Activated T-cell treated with anti-CD3 and anti-CD28 coated beads for 24 hours (primary cell): ENCODE data around the gene PRKAR1B.

Experiments
- DNase-seq: peaks from one replicate; pipeline ENCODE4 v3.0.0-alpha.2; 2020; ENCODE audit warnings: low read depth

Gene PRKAR1B

GRCh38 chr7:586494-586893 lies 140.6 kb downstream of the PRKAR1B start:
- no peak for DNase-seq

- no peak for DNase-seq
Measured at GRCh38 chr7:585873-586272, 141.2 kb downstream of the PRKAR1B start.

DNA sequence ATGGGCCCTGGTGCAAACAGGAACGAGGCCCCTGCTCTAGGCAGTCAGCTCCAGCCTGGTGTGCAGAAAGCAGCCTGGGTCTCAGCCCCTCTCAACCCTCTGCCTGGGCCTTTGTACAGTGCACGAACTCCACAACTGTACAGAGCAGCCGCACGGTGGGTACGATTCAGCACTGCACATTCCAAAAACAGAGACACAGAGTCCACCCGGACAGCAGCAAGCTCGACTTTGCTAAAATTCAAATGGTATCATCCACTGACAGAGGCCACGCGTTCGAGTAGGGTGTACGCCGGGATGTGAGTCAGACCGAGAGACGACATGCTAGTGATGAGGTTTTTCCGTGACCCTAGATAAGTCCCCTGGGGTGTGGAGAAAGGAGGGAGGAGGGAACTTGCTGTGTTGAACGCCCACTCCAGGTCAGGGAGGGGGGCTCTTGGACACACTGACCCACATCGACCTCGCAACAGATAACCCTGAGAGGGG lies 141.8 kb downstream of the PRKAR1B start:
- peak; percentile 69 for DNase-seq

GRCh38 chr7:584820-585219 lies 142.3 kb downstream of the PRKAR1B start:
- DNase-seq = no peak

DNA sequence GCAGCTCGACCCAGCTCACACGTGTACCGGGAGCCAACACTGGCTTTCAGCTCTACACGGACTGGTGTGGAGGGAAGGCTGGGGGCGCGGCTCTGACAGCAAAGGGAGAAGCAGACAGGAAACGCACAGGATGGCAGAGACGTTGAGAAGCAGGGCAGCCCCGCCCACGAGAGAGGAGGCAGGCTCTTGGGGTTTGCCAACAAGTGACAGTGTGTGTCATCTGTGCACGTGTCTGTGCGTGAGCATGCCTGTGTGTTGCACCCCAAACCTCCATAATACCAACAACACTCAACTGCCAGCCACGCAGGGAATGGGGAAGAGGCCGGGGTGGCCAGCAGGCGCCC lies 143.0 kb downstream of the PRKAR1B start:
- peak; percentile 84 for DNase-seq

GRCh38 chr7:583410-584121 lies 143.5 kb downstream of the PRKAR1B start:
- no peak for DNase-seq

DNA sequence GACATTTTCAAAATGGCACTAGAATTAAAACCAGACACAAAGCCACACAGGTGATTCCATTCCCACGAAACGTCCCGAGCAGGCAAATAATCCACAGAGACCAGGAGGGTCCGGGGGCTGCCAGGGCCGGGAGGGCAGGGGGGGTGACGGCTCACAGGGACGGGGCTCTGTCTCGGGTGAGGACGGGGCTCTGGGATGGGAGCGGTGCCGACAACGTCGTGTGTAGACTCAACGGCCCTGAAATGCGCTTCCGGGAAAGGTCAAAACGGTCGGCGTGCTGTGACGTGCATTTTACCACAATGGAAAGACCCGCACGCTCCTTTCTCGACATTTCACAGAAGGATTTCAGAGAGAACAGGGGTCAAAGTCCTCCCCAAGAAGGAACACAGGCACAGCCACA lies 144.2 kb downstream of the PRKAR1B start:
- DNase-seq = no peak

DNA sequence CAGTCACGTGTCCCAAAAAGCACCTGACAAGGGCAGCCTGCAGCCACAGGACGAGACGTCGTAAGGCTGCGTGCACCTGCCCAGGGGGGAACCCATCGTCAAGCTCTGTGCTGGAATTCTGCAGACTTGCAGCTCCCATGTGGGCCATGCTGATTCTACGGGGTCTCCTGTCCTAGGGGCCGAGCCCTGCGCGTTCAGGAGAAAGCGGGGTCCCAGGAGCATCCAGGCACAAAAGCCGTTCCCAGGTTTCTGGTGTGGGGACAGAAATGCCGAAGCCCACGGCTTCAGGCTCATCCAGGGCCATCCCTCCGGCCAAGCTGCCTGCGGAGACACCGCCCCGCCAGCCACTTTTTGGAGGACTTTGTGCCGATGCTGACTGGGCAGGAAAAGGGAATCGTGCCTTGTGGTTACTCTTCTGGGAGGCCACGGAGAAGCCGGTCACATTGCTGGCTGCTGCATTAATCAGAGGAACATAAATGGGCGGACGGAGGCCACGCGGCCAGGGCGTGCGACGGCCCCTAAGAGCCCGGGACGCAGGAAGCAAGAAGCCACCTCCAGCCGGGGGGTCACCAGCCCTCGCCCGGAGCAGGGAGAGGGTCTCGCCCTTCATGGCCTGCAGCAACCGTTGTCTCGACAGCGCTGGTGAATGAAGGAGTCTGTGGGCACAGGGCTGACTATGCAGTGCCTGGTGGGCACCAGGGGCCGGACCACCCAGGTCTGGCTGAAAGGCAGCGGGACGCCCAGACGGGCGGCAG lies 144.8 kb downstream of the PRKAR1B start:
- no peak for DNase-seq

DNA sequence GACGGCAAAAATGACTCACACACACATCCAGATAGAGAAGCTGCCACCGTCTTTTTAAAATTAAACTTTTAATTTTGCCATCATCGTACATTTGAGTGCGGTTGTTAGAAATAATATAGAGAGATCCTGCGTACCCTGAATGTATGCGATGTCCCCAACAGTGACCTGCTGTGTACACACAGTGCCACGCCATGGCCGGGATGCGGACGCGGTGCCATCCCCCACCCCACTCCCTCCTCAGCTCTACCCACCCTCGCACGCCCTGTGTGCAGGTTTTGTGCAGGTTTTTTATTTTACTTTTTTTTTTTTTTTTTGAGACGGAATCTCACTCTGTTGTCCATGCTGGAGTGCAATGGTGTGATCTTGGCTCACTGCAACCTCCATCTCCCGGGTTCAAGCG lies 148.7 kb downstream of the PRKAR1B start:
- DNase-seq = no peak

GRCh38 chr7:577741-578370 lies 149.2 kb downstream of the PRKAR1B start:
- no peak for DNase-seq

DNA sequence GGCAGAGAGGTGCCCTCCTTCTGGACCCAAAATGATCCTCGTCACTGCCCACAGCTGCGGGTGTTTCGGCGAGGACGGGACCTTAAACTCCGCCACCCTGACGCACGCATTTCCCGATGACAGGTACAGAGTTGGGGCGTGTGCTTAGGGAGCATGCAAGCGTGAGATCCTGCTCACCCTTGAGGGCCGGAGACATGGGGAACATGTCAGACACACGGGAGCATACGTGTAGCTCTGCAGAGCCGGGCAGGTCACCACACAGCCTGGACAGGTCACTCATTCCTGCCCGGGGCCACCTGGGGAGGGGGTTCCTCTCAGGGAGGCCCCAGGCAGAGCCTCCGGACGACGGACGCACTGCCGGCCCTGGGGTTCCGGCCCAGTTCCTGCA lies 149.8 kb downstream of the PRKAR1B start:
- DNase-seq = no peak

DNA sequence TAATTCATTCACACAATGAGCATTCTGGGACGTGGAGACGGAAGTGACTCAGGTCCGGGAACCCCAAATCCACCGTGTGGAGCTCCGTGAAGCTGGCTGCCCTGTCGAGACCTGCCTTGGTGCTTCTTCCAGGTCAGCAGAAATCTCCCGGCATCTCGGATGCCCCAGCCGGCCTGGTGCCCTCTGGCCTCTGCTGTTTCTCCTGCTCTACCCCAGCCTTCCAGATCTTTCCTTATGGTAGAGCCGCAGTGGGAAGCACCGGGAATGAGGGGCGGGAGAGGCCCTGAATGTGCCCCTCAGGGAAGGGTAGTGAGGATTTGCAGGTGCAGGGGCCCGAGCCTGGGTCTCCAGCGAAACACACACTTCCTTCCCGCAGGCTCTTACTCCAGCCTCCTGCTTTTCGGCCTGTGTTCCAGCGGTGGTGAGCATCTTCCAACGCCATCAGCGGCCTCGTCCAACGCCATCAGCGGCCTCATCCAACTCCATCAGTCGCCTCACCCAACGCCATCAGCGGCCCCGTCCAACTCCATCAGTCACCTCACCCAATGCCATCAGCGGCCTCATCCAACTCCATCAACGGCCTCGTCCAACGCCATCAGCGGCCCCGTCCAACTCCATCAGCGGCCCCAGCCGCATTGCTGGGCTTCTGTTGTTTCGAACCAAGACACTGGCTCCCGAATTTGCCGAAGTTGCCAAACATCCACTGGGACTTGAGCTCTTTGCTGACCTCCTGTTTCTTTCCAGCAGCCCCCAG lies 150.4 kb downstream of the PRKAR1B start:
- no peak for DNase-seq

DNA sequence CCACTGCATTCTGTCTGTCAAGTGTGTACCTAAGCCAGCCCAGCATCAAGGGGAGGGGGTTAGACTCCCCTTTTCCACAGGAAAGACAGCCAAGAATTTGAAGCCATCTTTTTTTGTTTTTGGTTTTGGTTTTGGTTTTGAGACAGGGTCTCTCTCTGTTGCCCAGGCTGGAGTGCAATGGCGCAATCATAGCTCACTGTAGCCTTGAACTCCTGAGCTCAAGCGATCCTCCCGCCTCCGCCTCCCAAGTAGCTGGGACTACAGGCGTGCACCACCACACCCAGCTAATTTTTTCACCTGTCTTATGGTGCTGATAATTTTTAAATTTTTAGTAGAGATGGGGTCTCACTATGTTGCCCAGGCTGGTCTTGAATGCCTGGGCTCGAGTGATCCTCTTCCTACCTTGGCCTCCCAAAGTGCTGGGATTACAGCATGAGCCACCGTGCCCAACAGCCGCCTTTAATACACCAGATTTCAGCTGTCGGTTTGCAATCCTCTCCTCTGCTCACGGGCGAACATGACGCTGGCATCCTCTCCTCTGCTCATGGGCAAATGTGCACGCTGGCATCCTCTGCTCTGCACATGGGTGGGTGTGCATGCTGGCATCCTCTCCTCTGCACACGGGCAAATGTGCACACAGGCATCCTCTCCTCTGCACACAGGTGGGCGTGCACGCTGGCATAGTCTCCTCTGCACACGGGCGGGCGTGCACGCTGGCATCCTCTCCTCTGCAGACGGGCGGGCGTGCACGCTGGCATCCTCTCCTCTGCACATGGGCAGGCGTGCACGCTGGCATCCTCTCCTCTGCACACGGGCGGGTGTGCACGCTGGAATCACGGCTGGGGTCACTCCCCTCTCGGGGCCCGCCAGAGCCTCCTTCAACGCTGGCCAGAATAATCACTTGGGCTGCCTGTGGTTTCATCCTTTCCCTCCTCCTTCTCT lies 151.4 kb downstream of the PRKAR1B start:
- no peak for DNase-seq

GRCh38 chr7:574661-575395 lies 152.3 kb downstream of the PRKAR1B start:
- no peak for DNase-seq

GRCh38 chr7:573933-574381 lies 153.1 kb downstream of the PRKAR1B start:
- no peak for DNase-seq

DNA sequence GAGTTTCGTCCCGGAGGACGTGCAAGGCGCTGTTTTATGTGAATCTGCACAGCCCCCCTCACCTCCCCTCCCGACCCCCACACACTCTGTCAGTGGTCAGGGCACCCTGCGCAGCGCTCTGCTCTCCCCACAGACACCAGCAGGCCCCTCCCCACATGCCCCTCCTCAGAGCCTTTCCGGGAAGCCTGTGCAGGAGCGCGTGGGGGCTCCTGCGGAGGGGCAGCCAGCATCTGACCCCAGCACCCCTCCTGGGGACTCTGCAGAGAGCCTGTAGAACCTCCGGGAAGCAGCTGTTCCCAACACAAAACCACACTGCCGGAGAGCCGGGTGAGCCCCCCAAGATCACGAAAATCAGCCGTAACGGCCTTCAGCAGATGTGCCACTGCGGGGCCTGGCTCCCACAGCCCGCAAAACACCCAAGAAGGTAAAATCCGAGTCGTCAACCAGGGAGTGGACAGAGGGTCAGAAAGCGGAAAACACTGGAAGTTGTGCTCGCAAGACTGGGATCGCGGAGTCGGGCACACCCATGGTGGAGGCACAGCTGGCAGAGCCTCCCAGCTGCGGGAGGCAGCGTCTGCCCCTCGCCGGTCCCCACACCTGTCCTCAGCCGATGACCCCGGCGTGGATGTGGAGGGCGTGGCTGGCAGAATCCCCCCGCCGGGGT lies 153.7 kb downstream of the PRKAR1B start:
- no peak for DNase-seq

DNA sequence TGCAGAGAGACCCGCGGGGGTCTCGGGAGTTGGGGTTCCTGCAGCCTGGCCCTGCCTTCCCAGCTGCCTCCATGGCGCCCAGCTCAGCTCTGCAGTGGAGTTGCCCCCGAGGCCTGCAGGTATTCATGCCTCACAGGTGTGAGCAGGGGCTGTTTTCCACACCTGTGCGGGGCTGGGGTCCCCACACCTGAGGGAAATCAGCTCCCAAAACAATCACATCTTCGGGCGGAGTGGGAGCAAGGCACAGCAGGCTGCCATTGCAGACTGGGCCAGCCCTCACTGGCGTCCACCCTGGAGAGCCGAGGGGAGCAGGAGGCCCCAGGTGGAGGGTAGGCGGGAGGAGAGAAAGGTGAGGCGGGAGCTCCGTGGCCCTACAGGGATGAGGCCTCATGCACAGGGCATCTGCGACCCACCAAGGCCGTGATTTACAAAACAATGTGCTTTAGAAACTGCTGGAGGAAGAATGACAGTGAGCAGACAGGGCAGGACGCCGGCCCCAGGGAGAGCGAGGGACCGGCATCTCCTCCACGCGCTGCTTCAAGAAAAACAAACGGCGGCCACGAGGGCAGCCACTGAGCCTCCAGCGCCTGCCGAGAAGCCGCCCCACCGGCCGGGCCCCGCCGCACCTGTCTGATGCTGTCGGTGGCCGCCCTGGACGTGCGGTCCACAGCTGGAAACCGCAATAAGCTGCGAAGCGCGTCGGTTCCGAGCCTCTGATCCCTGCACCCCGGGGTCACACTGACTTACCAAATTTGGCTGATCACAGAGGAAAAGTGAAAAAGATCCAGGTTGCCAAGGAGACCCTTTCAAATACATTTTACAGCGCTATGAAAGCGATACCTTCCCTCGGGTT lies 154.4 kb downstream of the PRKAR1B start:
- no peak for DNase-seq

DNA sequence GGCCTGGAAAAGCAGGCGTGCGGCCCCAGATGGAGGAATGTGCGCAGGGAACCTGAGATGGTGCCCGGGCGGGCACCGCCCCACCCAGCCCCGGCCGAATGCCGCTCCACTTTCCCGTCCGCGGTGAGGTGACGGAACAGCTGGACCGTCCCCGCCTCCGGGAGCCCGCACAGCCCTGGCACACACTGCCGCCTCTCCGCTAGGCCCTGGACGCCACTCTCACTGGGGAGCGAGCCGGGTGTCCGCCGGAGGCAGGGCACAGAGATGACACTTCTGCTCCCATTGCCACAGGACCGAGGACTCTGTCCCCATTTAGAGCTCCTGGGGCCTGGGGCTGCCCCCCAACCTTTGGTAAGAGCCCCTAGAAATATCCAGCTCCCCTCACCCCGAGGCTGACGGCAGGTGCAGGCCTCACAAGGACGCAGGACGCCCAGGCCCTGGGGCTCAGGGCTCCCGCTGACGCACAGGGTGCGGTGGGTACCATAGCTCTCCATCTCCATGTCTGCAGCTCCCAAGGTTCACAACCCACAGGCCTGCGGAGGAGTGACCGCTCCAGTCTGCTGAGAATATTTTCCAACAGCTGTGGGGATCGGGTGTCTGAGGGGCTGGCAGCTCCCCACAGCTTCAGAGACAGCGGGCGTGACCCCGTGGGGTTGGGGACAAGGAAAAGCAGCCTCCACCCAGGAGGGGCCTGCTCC lies 155.2 kb downstream of the PRKAR1B start:
- DNase-seq = no peak
